ENCODE results near the gene PDE4B. TPM values are rescaled to one million over a fixed set of nuclear protein-coding genes. Genes with fewer than 3 reads are reported as not detected.

PDE4B gene
- total RNA-seq, 1 donor from 2014 or later, result 1.2 TPM

GRCh38 chr1:66244429-66244828 lies 451.7 kb downstream of the PDE4B start:
- H3K4me1 ChIP-seq, result no peaks in the 10 kb centered on the region
- Mint-ChIP-seq H3K27ac (no peak overlapping the region), H3K36me3 (peaks cover 2% of the 10 kb centered on the region), H3K9me3 (no peaks in the 10 kb centered on the region), H3K27me3 (ENCODE audit: insufficient read depth, low read depth) (no peaks in the 10 kb centered on the region), H3K4me1 (peaks cover 6% of the 10 kb centered on the region), H3K4me3 (no peak overlapping the region)
- H3K9ac ChIP-seq, result no peak overlapping the region
- H3K9me3 ChIP-seq (ENCODE audit: low read depth), result no peaks in the 10 kb centered on the region
- H3F3A ChIP-seq (ENCODE audit: low read depth), result no peaks in the 10 kb centered on the region
- no peaks in the 10 kb centered on the region for H3K79me2 ChIP-seq (ENCODE audit: low read depth)
- no peak overlapping the region for H3K27ac ChIP-seq
- TF ChIP-seq CTCF (IDR thresholded peaks at IDR 0.05), result no peak
- no peak overlapping the region for H2AFZ ChIP-seq (replicated peaks)
- no peak overlapping the region for H3K4me2 ChIP-seq
- H3K27me3 ChIP-seq, result no peaks in the 10 kb centered on the region
- H3K36me3 ChIP-seq, result no peaks in the 10 kb centered on the region
- DNase-seq (ENCODE audit: low spot score), result no peak
- no peaks in the 10 kb centered on the region for H4K20me1 ChIP-seq (ENCODE audit: low read depth)
- H3K4me3 ChIP-seq, result no peak overlapping the region

- Histone ChIP-seq H3K79me2 (ENCODE audit: low read depth) (no peaks in the 10 kb centered on the region), H3K9ac (no peak overlapping the region), H3K4me2 (no peak overlapping the region), H4K20me1 (ENCODE audit: low read depth) (no peaks in the 10 kb centered on the region), H3K4me1 (no peaks in the 10 kb centered on the region), H2AFZ (replicated peaks) (no peak overlapping the region), H3F3A (ENCODE audit: low read depth) (no peaks in the 10 kb centered on the region), H3K27ac (no peak overlapping the region), H3K27me3 (no peaks in the 10 kb centered on the region), H3K4me3 (no peak overlapping the region), H3K36me3 (no peaks in the 10 kb centered on the region), H3K9me3 (ENCODE audit: low read depth) (no peaks in the 10 kb centered on the region)
- Mint-ChIP-seq H3K4me3 (no peak overlapping the region), H3K27me3 (ENCODE audit: insufficient read depth, low read depth) (no peaks in the 10 kb centered on the region), H3K27ac (peak overlapping the region; percentile 64), H3K9me3 (no peaks in the 10 kb centered on the region), H3K36me3 (peaks cover 2% of the 10 kb centered on the region), H3K4me1 (peaks cover 4% of the 10 kb centered on the region)
- DNase-seq (ENCODE audit: low spot score), result no peak
- TF ChIP-seq EZH2phosphoT487 (IDR thresholded peaks at IDR 0.05) (no peak), CTCF (IDR thresholded peaks at IDR 0.05) (no peak), EZH2 (IDR thresholded peaks at IDR 0.05) (no peak)
These were observed 453.0 kb downstream of the PDE4B start for GRCh38 chr1:66245691-66246090.

GRCh38 chr1:66246351-66247269 lies 453.9 kb downstream of the PDE4B start:
- Histone ChIP-seq H3K9ac (no peak overlapping the region), H3F3A (ENCODE audit: low read depth) (no peaks in the 10 kb centered on the region), H3K4me2 (no peak overlapping the region), H3K4me1 (no peaks in the 10 kb centered on the region), H3K9me3 (ENCODE audit: low read depth) (no peaks in the 10 kb centered on the region), H3K27me3 (no peaks in the 10 kb centered on the region), H3K4me3 (no peak overlapping the region), H3K79me2 (ENCODE audit: low read depth) (no peaks in the 10 kb centered on the region), H4K20me1 (ENCODE audit: low read depth) (no peaks in the 10 kb centered on the region), H3K36me3 (no peaks in the 10 kb centered on the region), H2AFZ (replicated peaks) (no peak overlapping the region), H3K27ac (no peak overlapping the region)
- H3K27me3 Mint-ChIP-seq (ENCODE audit: insufficient read depth, low read depth), result no peaks in the 10 kb centered on the region
- no peak overlapping the region for H3K4me3 Mint-ChIP-seq
- peaks cover 2% of the 10 kb centered on the region for H3K36me3 Mint-ChIP-seq
- peaks cover 4% of the 10 kb centered on the region for H3K4me1 Mint-ChIP-seq
- no peaks in the 10 kb centered on the region for H3K9me3 Mint-ChIP-seq
- no peak for TF ChIP-seq EZH2phosphoT487 (IDR thresholded peaks at IDR 0.05)
- TF ChIP-seq CTCF (IDR thresholded peaks at IDR 0.05), result no peak
- no peak for TF ChIP-seq EZH2 (IDR thresholded peaks at IDR 0.05)
- no peak overlapping the region for H3K27ac Mint-ChIP-seq
- DNase-seq (ENCODE audit: low spot score), result no peak
